Lung (tissue), 16 donors: Measurements from ENCODE around the gene CLIC4. TPM values are rescaled to one million over a fixed set of nuclear protein-coding genes. Genes with fewer than 3 reads are reported as not detected.
"Not testable (repeated sequence)": the region's sequence is repeated elsewhere in the genome, so short reads cannot be mapped to it uniquely, and the experiment has no call there.

Experiments
- ATAC-seq: fragments of 200-7000 bp; cut with Tn5 transposase; one replicate; pipeline ENCODE4 v1.9.1; 2020; ENCODE audit warnings: moderate number of reproducible peaks; ENCODE audit not compliant: insufficient read depth, low FRiP score
- DNase-seq, 3 donors: peaks; one replicate each; pipeline ENCODE4 v3.0.0-alpha.2; 2013 to 2017
- H3K27ac ChIP-seq, 2 donors: one replicate each; pipeline ENCODE4 v1.5.1; 2013; ENCODE audit warnings: mild to moderate bottlenecking in 2 of 2, moderate library complexity in 2 of 2, control low read depth in 1 of 2, inconsistent platforms in 1 of 2, low read depth in 1 of 2, low read length in 1 of 2
- H3K27me3 ChIP-seq, 3 donors: one replicate each; pipeline ENCODE4 v1.5.1; 2013; ENCODE audit warnings: low read length in 2 of 3; ENCODE audit not compliant: control insufficient read depth in 3 of 3, insufficient read depth in 3 of 3
- H3K36me3 ChIP-seq, 4 donors: one replicate each; pipeline ENCODE4 v1.5.1; 2013; ENCODE audit warnings: low read length in 4 of 4, mild to moderate bottlenecking in 1 of 4, moderate library complexity in 1 of 4; ENCODE audit not compliant: control insufficient read depth in 4 of 4, insufficient read depth in 4 of 4
- H3K4me1 ChIP-seq, 5 donors: one replicate each; pipeline ENCODE4 v1.5.1; 2013; ENCODE audit warnings: low read length in 5 of 5, mild to moderate bottlenecking in 2 of 5, moderate library complexity in 1 of 5; ENCODE audit not compliant: control insufficient read depth in 5 of 5, insufficient read depth in 5 of 5
- H3K4me3 ChIP-seq: one replicate; pipeline ENCODE4 v1.5.1; 2013; ENCODE audit warnings: mild to moderate bottlenecking, control low read depth, moderate library complexity
- H3K9ac ChIP-seq, 2 donors: one replicate each; pipeline ENCODE4 v1.5.1; 2013; ENCODE audit warnings: low read length in 2 of 2, control low read depth in 1 of 2; ENCODE audit not compliant: insufficient read depth in 1 of 2
- H3K9me3 ChIP-seq, 4 donors: one replicate each; pipeline ENCODE4 v1.5.1; 2013; ENCODE audit warnings: low read length in 3 of 4, mild to moderate bottlenecking in 1 of 4, moderate library complexity in 1 of 4; ENCODE audit not compliant: control insufficient read depth in 4 of 4, insufficient read depth in 3 of 4
- CTCF ChIP-seq: IDR thresholded peaks from 2 replicates; pipeline ENCODE4 v1.5.1; 2012; ENCODE audit warnings: mild to moderate bottlenecking; ENCODE audit errors: control extremely low read depth, extremely low read depth
- WGBS, 2 donors: extraction: QIAGEN DNeasy Blood & Tissue Kit; methylation state at CpG; one replicate each; pipeline ENCODE4 v1.1.7; 2013; 5-methylcytosine and 5-hydroxymethylcytosine counted together
- long read RNA-seq, 5 donors: transcript quantifications; one replicate each; lab custom pipeline, GENCODE V29; 2026
- polyA plus RNA-seq, 2 donors: library from polyadenylated mRNA; stranded (reverse); fragments of 200-250 nt; gene quantifications; one replicate each; pipeline ENCODE4 v1.2.1, GENCODE V29; 2013
- total RNA-seq, 2 donors: library from RNA; depleted of rRNA in 1 of 2; stranded (reverse); fragments of >200 nt in 1 of 2; gene quantifications; one replicate each; pipeline ENCODE4 v1.2.1, GENCODE V29; 2014 to 2021
- donor health status: control.
- donor health status: control.
- donor health status: Bipolar disorder and iron deficiency.
- donor health status: healthy.
- donor health status: DM: yes; HTN: yes; CAD: no.

CLIC4 gene
- total RNA-seq = 100 to 1,000 TPM; 227 to 236 TPM
- 100 to 1,000 TPM in 1 of 2 donors, 10 to 100 TPM in 1; 52.0 to 106 TPM for polyA plus RNA-seq
- long read RNA-seq, donor 1, full-length matches to known transcripts = 72 of 134 reads
- long read RNA-seq, donor 1, partial matches to known transcripts = 62 of 134 reads
- long read RNA-seq, donor 1, other reads (novel, unspliced or antisense) = 0 of 134 reads
- long read RNA-seq, donor 2, full-length matches to known transcripts = 22 of 68 reads
- long read RNA-seq, donor 2, partial matches to known transcripts = 46 of 68 reads
- long read RNA-seq, donor 2, other reads (novel, unspliced or antisense) = 0 of 68 reads
- long read RNA-seq, donor 3, full-length matches to known transcripts = 31 of 55 reads
- long read RNA-seq, donor 3, partial matches to known transcripts = 24 of 55 reads
- long read RNA-seq, donor 3, other reads (novel, unspliced or antisense) = 0 of 55 reads
- long read RNA-seq, donor 4, full-length matches to known transcripts = 28 of 82 reads
- long read RNA-seq, donor 4, partial matches to known transcripts = 54 of 82 reads
- long read RNA-seq, donor 4, other reads (novel, unspliced or antisense) = 0 of 82 reads
- long read RNA-seq, donor 5, full-length matches to known transcripts = 70 of 123 reads
- long read RNA-seq, donor 5, partial matches to known transcripts = 53 of 123 reads
- long read RNA-seq, donor 5, other reads (novel, unspliced or antisense) = 0 of 123 reads

- Histone ChIP-seq H3K4me1 (peaks cover 10 to 35% (median 15%) of the 10 kb centered on the region in 5 donors), H3K27ac (peak within 1 kb of the TSS; percentile 96 to 99), H3K9me3 (no peaks in the 10 kb centered on the region), H3K9ac (peak within 1 kb of the TSS; percentile 67 to 94), H3K36me3 (no peaks in the 10 kb centered on the region), H3K27me3 (no peaks in the 10 kb centered on the region), H3K4me3 (peak within 1 kb of the TSS; percentile 83)
- WGBS, 2 donors = 1% methylated on average over 43 to 80 of the region's 80 CpGs
- TF ChIP-seq CTCF = peak; percentile 0
- peak; percentile 100 for DNase-seq
- ATAC-seq = peak; percentile 96
Measured at GRCh38 chr1:24744911-24745710, at the start of gene CLIC4. TSS of gene CLIC4 (plus strand) at chr1:24745447. CDS start at chr1:24745554, 107 bp downstream.

GRCh38 chr1:24696041-24696755, 49.0 kb upstream of the CLIC4 start:
- no peaks in the 10 kb centered on the region for H3K9me3 ChIP-seq
- H3K27ac ChIP-seq = peak overlapping the region; percentile 24 to 59
- no peaks in the 10 kb centered on the region for H3K27me3 ChIP-seq
- H3K9ac ChIP-seq = no peak overlapping the region
- H3K4me1 ChIP-seq = peaks cover 13 to 28% (median 20%) of the 10 kb centered on the region in 5 donors
- WGBS, 2 donors = 94 to 95% methylated on average over 5 of the region's 5 CpGs
- H3K4me3 ChIP-seq = no peak overlapping the region
- TF ChIP-seq CTCF = no peak
- DNase-seq = no peak
- no peak for ATAC-seq
- H3K36me3 ChIP-seq = no peaks in the 10 kb centered on the region

- ATAC-seq = no peak
- no peak overlapping the region for H3K4me3 ChIP-seq
- no peak for TF ChIP-seq CTCF
- 92 to 94% methylated on average over 15 of the region's 15 CpGs for WGBS, 2 donors
- H3K27me3 ChIP-seq = no peaks in the 10 kb centered on the region
- H3K36me3 ChIP-seq = no peaks in the 10 kb centered on the region
- no peak for DNase-seq
- H3K9ac ChIP-seq = no peak overlapping the region
- H3K27ac ChIP-seq = no peak overlapping the region
- H3K9me3 ChIP-seq = no peaks in the 10 kb centered on the region
- peaks cover 10 to 28% (median 20%) of the 10 kb centered on the region in 5 donors for H3K4me1 ChIP-seq
Measured at GRCh38 chr1:24696756-24697330, 48.4 kb upstream of the CLIC4 start.

GRCh38 chr1:24697453-24698001, 47.7 kb upstream of the CLIC4 start:
- WGBS, 2 donors = 85 to 98% methylated on average over 7 of the region's 7 CpGs
- H3K9me3 ChIP-seq, H3K9ac ChIP-seq, H3K27me3 ChIP-seq, DNase-seq, ATAC-seq, H3K4me3 ChIP-seq, H3K27ac ChIP-seq, H3K36me3 ChIP-seq: not testable (repeated sequence)
- peaks cover 10 to 23% (median 18%) of the 10 kb centered on the region in 5 donors for H3K4me1 ChIP-seq

- not testable (repeated sequence) for H3K36me3 ChIP-seq, H3K9me3 ChIP-seq, ATAC-seq, H3K9ac ChIP-seq, H3K27ac ChIP-seq, H3K4me3 ChIP-seq, DNase-seq, H3K27me3 ChIP-seq
- WGBS, 2 donors = 94 to 96% methylated on average over 8 of the region's 8 CpGs
- H3K4me1 ChIP-seq = peaks cover 10 to 22% (median 16%) of the 10 kb centered on the region in 5 donors
Measured at GRCh38 chr1:24698326-24698725, 46.9 kb upstream of the CLIC4 start.
